ENCODE results near the gene STIMATE. TPM values are rescaled to one million over a fixed set of nuclear protein-coding genes. Genes with fewer than 3 reads are reported as not detected.

STIMATE gene
- total and polyA plus RNA-seq, 4 donors: 14.0 to 24.4 (median 20.9) TPM

GRCh38 chr3:52872245-52872644, 25.1 kb downstream of the STIMATE start (continued):
- TF ChIP-seq HNF4A (conservative IDR thresholded peaks at IDR 0.05) (no peak), FOXA2 (IDR thresholded peaks at IDR 0.05) (no peak), HNF4G (IDR thresholded peaks at IDR 0.05) (no peak), GABPA (IDR thresholded peaks at IDR 0.05 in 1 of 2, conservative IDR thresholded peaks at IDR 0.05 in 1 of 2) (no peak), RXRA (IDR thresholded peaks at IDR 0.05) (no peak), EGR1 (IDR thresholded peaks at IDR 0.05; ENCODE audit: low read depth in 2 of 2) (no peak)
- TF ChIP-seq, protein P1, sequence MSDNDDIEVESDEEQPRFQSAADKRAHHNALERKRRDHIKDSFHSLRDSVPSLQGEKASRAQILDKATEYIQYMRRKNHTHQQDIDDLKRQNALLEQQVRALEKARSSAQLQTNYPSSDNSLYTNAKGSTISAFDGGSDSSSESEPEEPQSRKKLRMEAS (IDR thresholded peaks at IDR 0.05): no peak
- TF ChIP-seq, protein P2, sequence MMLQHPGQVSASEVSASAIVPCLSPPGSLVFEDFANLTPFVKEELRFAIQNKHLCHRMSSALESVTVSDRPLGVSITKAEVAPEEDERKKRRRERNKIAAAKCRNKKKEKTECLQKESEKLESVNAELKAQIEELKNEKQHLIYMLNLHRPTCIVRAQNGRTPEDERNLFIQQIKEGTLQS (IDR thresholded peaks at IDR 0.05): no peak

- no peak for DNase-seq (ENCODE audit: low spot score)
- no peaks in the 10 kb centered on the region for H3K36me3 ChIP-seq (ENCODE audit: control insufficient read depth in 4 of 4, insufficient read depth in 3 of 4, low read depth in 1 of 4, low read length in 3 of 4)
- 83% methylated on average over 9 of the region's 9 CpGs for WGBS
- TF ChIP-seq FOXA2 (IDR thresholded peaks at IDR 0.05): no peak
- no peak for TF ChIP-seq EGR1 (IDR thresholded peaks at IDR 0.05; ENCODE audit: low read depth in 2 of 2)
- TF ChIP-seq RXRA (IDR thresholded peaks at IDR 0.05): no peak
- TF ChIP-seq REST (IDR thresholded peaks at IDR 0.05): no peak
- TF ChIP-seq TAF1 (conservative IDR thresholded peaks at IDR 0.05): no peak
- no peaks in the 10 kb centered on the region for H3K9me3 ChIP-seq (ENCODE audit: control insufficient read depth in 4 of 4, low read length in 3 of 4)
- no peaks in the 10 kb centered on the region for H3K27me3 ChIP-seq (ENCODE audit: control insufficient read depth in 4 of 4, insufficient read depth in 4 of 4, low read length in 3 of 4)
- no peak overlapping the region for H3K9ac ChIP-seq (ENCODE audit: low read depth in 1 of 2, low read length in 2 of 2)
- peaks cover 0 to 4% (median 1%) of the 10 kb centered on the region in 4 donors for H3K4me1 ChIP-seq (ENCODE audit: control insufficient read depth in 4 of 4, insufficient read depth in 4 of 4, low read length in 3 of 4)
- H3K27ac ChIP-seq (ENCODE audit: low read depth in 1 of 2, low read length in 2 of 2): no peak overlapping the region
- no peak overlapping the region for H3K4me3 ChIP-seq (ENCODE audit: low read depth in 1 of 3, low read length in 3 of 3)
Observed at GRCh38 chr3:52871761-52872160, 25.6 kb downstream of the STIMATE start.

- H3K36me3 ChIP-seq (ENCODE audit: control insufficient read depth in 4 of 4, insufficient read depth in 3 of 4, low read depth in 1 of 4, low read length in 3 of 4): no peaks in the 10 kb centered on the region
- WGBS: 98% methylated on average over 10 of the region's 10 CpGs
- no peak for DNase-seq (ENCODE audit: low spot score)
- TF ChIP-seq REST (IDR thresholded peaks at IDR 0.05) (no peak), YY1 (IDR thresholded peaks at IDR 0.05) (no peak), HNF4G (IDR thresholded peaks at IDR 0.05) (no peak), JUND (IDR thresholded peaks at IDR 0.05) (no peak), RXRA (IDR thresholded peaks at IDR 0.05) (no peak), NR2F2 (IDR thresholded peaks at IDR 0.05) (no peak), FOXA1 (IDR thresholded peaks at IDR 0.05) (no peak), TAF1 (conservative IDR thresholded peaks at IDR 0.05) (no peak), FOXA2 (IDR thresholded peaks at IDR 0.05) (no peak), EGR1 (IDR thresholded peaks at IDR 0.05; ENCODE audit: low read depth in 2 of 2) (no peak), GABPA (IDR thresholded peaks at IDR 0.05 in 1 of 2, conservative IDR thresholded peaks at IDR 0.05 in 1 of 2) (no peak), RAD21 (IDR thresholded peaks at IDR 0.05) (no peak)
- TF ChIP-seq, protein P2 (IDR thresholded peaks at IDR 0.05): no peak
- TF ChIP-seq, protein P1 (IDR thresholded peaks at IDR 0.05): no peak
- TF ChIP-seq, protein P3, sequence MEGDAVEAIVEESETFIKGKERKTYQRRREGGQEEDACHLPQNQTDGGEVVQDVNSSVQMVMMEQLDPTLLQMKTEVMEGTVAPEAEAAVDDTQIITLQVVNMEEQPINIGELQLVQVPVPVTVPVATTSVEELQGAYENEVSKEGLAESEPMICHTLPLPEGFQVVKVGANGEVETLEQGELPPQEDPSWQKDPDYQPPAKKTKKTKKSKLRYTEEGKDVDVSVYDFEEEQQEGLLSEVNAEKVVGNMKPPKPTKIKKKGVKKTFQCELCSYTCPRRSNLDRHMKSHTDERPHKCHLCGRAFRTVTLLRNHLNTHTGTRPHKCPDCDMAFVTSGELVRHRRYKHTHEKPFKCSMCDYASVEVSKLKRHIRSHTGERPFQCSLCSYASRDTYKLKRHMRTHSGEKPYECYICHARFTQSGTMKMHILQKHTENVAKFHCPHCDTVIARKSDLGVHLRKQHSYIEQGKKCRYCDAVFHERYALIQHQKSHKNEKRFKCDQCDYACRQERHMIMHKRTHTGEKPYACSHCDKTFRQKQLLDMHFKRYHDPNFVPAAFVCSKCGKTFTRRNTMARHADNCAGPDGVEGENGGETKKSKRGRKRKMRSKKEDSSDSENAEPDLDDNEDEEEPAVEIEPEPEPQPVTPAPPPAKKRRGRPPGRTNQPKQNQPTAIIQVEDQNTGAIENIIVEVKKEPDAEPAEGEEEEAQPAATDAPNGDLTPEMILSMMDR (IDR thresholded peaks at IDR 0.05; ENCODE audit: low read depth, low read length, missing input control): no peak
- TF ChIP-seq, protein P4, sequence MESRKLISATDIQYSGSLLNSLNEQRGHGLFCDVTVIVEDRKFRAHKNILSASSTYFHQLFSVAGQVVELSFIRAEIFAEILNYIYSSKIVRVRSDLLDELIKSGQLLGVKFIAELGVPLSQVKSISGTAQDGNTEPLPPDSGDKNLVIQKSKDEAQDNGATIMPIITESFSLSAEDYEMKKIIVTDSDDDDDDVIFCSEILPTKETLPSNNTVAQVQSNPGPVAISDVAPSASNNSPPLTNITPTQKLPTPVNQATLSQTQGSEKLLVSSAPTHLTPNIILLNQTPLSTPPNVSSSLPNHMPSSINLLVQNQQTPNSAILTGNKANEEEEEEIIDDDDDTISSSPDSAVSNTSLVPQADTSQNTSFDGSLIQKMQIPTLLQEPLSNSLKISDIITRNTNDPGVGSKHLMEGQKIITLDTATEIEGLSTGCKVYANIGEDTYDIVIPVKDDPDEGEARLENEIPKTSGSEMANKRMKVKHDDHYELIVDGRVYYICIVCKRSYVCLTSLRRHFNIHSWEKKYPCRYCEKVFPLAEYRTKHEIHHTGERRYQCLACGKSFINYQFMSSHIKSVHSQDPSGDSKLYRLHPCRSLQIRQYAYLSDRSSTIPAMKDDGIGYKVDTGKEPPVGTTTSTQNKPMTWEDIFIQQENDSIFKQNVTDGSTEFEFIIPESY (IDR thresholded peaks at IDR 0.05): no peak
Observed at GRCh38 chr3:52870471-52870870, 26.9 kb downstream of the STIMATE start.

More at GRCh38 chr3:52870471-52870870, 26.9 kb downstream of the STIMATE start:
- H3K9ac ChIP-seq (ENCODE audit: low read depth in 1 of 2, low read length in 2 of 2): no peak overlapping the region
- H3K4me1 ChIP-seq (ENCODE audit: control insufficient read depth in 4 of 4, insufficient read depth in 4 of 4, low read length in 3 of 4): peaks cover 0 to 4% (median 0%) of the 10 kb centered on the region in 4 donors
- no peaks in the 10 kb centered on the region for H3K9me3 ChIP-seq (ENCODE audit: control insufficient read depth in 4 of 4, low read length in 3 of 4)
- no peak overlapping the region for H3K4me3 ChIP-seq (ENCODE audit: low read depth in 1 of 3, low read length in 3 of 3)
- no peak overlapping the region for H3K27ac ChIP-seq (ENCODE audit: low read depth in 1 of 2, low read length in 2 of 2)
- no peaks in the 10 kb centered on the region for H3K27me3 ChIP-seq (ENCODE audit: control insufficient read depth in 4 of 4, insufficient read depth in 4 of 4, low read length in 3 of 4)
